Endodermal cell (in vitro differentiated cells): ENCODE measurements around the gene HMGCL. TPM values are rescaled to one million over a fixed set of nuclear protein-coding genes. Genes with fewer than 3 reads are reported as not detected.

ENCODE experiments used
- DNase-seq: peaks from one replicate; pipeline ENCODE4 v3.0.0-alpha.2; 2017
- H3K27ac ChIP-seq: 2 replicates; pipeline ENCODE4 v1.5.1; 2013; ENCODE audit warnings: mild to moderate bottlenecking, low read depth, low read length, moderate library complexity
- H3K27me3 ChIP-seq: 2 replicates; pipeline ENCODE4 v1.6.1; 2013; ENCODE audit warnings: mild to moderate bottlenecking, low read length, moderate library complexity; ENCODE audit not compliant: insufficient read depth, control insufficient read depth, poor library complexity, severe bottlenecking
- H3K36me3 ChIP-seq: 2 replicates; pipeline ENCODE4 v1.7.0; 2013; ENCODE audit warnings: mild to moderate bottlenecking, low read length, moderate library complexity; ENCODE audit not compliant: control insufficient read depth, insufficient read depth
- H3K4me1 ChIP-seq: one replicate; pipeline ENCODE4 v1.7.0; 2013; ENCODE audit warnings: low read length; ENCODE audit not compliant: control insufficient read depth, insufficient read depth
- H3K4me3 ChIP-seq: 2 replicates; pipeline ENCODE4 v1.5.1; 2013; ENCODE audit warnings: mild to moderate bottlenecking, low read length, moderate library complexity
- H3K9ac ChIP-seq: 2 replicates; pipeline ENCODE4 v1.6.1; 2013; ENCODE audit warnings: mild to moderate bottlenecking, low read length, moderate library complexity; ENCODE audit not compliant: poor library complexity, severe bottlenecking; ENCODE audit errors: extremely low read depth
- H3K9me3 ChIP-seq: 2 replicates; pipeline ENCODE4 v1.6.1; 2013; ENCODE audit warnings: mild to moderate bottlenecking, low read length, moderate library complexity; ENCODE audit not compliant: control insufficient read depth
- H3K27ac Mint-ChIP-seq: 2 replicates; pipeline ENCODE4 v1.8.0; 2020; ENCODE audit warnings: mixed read lengths
- H3K27me3 Mint-ChIP-seq: 2 replicates; pipeline ENCODE4 v1.8.0; 2021; ENCODE audit warnings: mild to moderate bottlenecking, mixed read lengths; ENCODE audit not compliant: insufficient read depth
- H3K36me3 Mint-ChIP-seq: 2 replicates; pipeline ENCODE4 v1.8.0; 2020; ENCODE audit warnings: low read depth, mixed read lengths
- H3K4me1 Mint-ChIP-seq: 2 replicates; pipeline ENCODE4 v1.8.0; 2020; ENCODE audit warnings: mixed read lengths
- H3K4me3 Mint-ChIP-seq: 2 replicates; pipeline ENCODE4 v1.8.0; 2020; ENCODE audit warnings: mild to moderate bottlenecking, moderate library complexity, mixed read lengths
- H3K9me3 Mint-ChIP-seq: 2 replicates; pipeline ENCODE4 v1.8.0; 2020; ENCODE audit warnings: mild to moderate bottlenecking, mixed read lengths
- WGBS, 2 experiments: methylation state at CpG; one replicate each; pipeline versions ENCODE4 v1.1.5 to v1.1.7; 2013; ENCODE audit warnings: missing lambda C conversion rate in 2 of 2, mixed read lengths in 1 of 2; ENCODE audit not compliant: insufficient coverage in 1 of 2, insufficient read length in 1 of 2; 5-methylcytosine and 5-hydroxymethylcytosine counted together
- total RNA-seq, 2 donors: library from RNA; stranded (reverse); fragmentation: NEBNext Ultra II Directional in 1 of 2; extraction: Animal tissue kit (Norgen Biotek cat#: 25700) in 1 of 2; gene quantifications; 2 replicates in 1 of 2; 3 replicates in 1 of 2; pipeline ENCODE4 v1.2.1, GENCODE V29; 2021
- TF ChIP-seq, protein P1 (sequence below): fragments of 200-600 bp; sonication (generic); conservative IDR thresholded peaks from 2 replicates; pipeline ENCODE4 v1.5.0; 2021; ENCODE audit warnings: antibody characterized with exemption, mild to moderate bottlenecking

HMGCL gene
- total RNA-seq, 2 donors from 2014 or later, result 24.0 to 41.7 TPM

DNA sequence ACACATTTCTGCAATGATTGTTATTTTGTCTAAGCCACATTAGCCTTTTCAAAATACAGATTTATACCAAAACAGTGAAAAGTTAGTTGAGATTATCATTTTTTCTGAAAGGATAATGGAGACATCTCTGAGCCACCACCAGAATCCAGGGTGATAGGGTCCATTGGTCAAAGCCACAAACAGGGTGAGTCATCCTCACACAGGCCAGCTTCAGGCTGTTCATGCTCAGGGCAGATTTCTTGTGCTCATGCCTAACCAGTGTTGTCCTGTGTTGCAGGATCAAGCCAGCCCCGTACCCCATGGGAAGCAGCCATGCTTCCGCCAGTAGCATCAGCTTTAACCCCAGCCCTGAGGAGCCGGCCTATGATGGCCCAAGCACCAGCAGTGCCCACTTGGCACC is 68.6 kb downstream of the HMGCL start:
- Histone ChIP-seq H3K36me3 (peaks cover 89% of the 10 kb centered on the region), H3K27me3 (no peaks in the 10 kb centered on the region), H3K9ac (no peak overlapping the region), H3K27ac (no peak overlapping the region), H3K4me3 (no peak overlapping the region), H3K9me3 (no peaks in the 10 kb centered on the region), H3K4me1 (no peaks in the 10 kb centered on the region)
- Mint-ChIP-seq H3K36me3 (peaks cover 82% of the 10 kb centered on the region), H3K27me3 (no peaks in the 10 kb centered on the region), H3K27ac (no peak overlapping the region), H3K9me3 (no peaks in the 10 kb centered on the region), H3K4me3 (no peak overlapping the region), H3K4me1 (no peaks in the 10 kb centered on the region)
- 94 to 100% methylated on average over 2 to 3 of the region's 3 CpGs for WGBS, 2 experiments
- TF ChIP-seq, protein P1, sequence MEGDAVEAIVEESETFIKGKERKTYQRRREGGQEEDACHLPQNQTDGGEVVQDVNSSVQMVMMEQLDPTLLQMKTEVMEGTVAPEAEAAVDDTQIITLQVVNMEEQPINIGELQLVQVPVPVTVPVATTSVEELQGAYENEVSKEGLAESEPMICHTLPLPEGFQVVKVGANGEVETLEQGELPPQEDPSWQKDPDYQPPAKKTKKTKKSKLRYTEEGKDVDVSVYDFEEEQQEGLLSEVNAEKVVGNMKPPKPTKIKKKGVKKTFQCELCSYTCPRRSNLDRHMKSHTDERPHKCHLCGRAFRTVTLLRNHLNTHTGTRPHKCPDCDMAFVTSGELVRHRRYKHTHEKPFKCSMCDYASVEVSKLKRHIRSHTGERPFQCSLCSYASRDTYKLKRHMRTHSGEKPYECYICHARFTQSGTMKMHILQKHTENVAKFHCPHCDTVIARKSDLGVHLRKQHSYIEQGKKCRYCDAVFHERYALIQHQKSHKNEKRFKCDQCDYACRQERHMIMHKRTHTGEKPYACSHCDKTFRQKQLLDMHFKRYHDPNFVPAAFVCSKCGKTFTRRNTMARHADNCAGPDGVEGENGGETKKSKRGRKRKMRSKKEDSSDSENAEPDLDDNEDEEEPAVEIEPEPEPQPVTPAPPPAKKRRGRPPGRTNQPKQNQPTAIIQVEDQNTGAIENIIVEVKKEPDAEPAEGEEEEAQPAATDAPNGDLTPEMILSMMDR, result no peak
- no peak for DNase-seq

DNA sequence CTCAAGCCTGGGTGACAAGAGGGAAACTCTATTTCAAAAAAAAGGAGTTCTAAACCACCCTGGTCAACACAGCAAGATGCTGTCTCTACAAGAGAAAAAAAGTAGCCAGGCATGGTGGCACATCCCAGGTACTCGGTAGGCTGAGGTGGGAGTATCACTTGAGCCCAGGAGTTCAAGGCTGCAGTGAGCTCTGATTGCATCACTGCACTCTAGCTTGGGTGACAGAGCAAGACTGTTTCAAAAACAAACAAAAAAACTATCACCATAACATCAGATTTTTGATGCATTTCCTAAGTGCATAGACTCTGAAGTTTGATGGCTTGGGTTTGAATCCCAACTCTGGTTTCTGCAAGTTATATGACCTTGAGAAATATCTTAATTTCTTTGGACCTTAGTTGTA is 72.3 kb downstream of the HMGCL start:
- TF ChIP-seq, protein P1, result no peak
- Mint-ChIP-seq H3K36me3 (peaks cover 76% of the 10 kb centered on the region), H3K4me3 (no peak overlapping the region)

More for the DNA sequence above, 72.3 kb downstream of the HMGCL start:
- DNase-seq, result no peak
- Histone ChIP-seq H3K4me1 (no peaks in the 10 kb centered on the region), H3K27ac (no peak overlapping the region), H3K36me3 (peaks cover 83% of the 10 kb centered on the region), H3K27me3 (no peaks in the 10 kb centered on the region), H3K4me3 (no peak overlapping the region), H3K9me3 (no peaks in the 10 kb centered on the region), H3K9ac (no peak overlapping the region)
- 100% methylated on average over 1 of the region's 1 CpG for WGBS, 2 experiments
- Mint-ChIP-seq H3K4me1 (no peaks in the 10 kb centered on the region), H3K27ac (no peak overlapping the region), H3K9me3 (no peaks in the 10 kb centered on the region), H3K27me3 (no peaks in the 10 kb centered on the region)

Other genes with a start within 250 kb of the HMGCL start
- 1,000 to 10,000 TPM; 1,338 to 1,473 TPM for gene RPL11, start 133.6 kb downstream of the HMGCL start, total RNA-seq
- gene ELOA, start 82.0 kb downstream of the HMGCL start, total RNA-seq, result 10 to 100 TPM; 33.3 to 42.4 TPM
- gene PITHD1, start 47.0 kb downstream of the HMGCL start, total RNA-seq, result 10 to 100 TPM; 62.5 to 71.3 TPM
- 100 to 1,000 TPM; 103 to 107 TPM for gene LYPLA2, start 34.3 kb downstream of the HMGCL start, total RNA-seq
- 10 to 100 TPM; 60.4 to 66.0 TPM for gene GALE, start 24.7 kb downstream of the HMGCL start, total RNA-seq
- gene FUCA1, start 42.9 kb upstream of the HMGCL start, total RNA-seq, result 10 to 100 TPM in 1 of 2 donors, 1 to 10 TPM in 1; 9.7 to 14.0 TPM
- not detected for gene CNR2, start 87.9 kb upstream of the HMGCL start, total RNA-seq
- gene PNRC2, start 134.4 kb upstream of the HMGCL start, total RNA-seq, result 100 to 1,000 TPM; 107 to 108 TPM
- gene SRSF10, start 154.9 kb upstream of the HMGCL start, total RNA-seq, result 100 to 1,000 TPM; 162 to 170 TPM